Calu3 (cell line): ENCODE results near the gene VRTN. TPM values are rescaled to one million over a fixed set of nuclear protein-coding genes. Genes with fewer than 3 reads are reported as not detected.

ENCODE experiments used
- BruUV-seq: library from RNA; stranded (reverse); fragments of 400-500 nt; replicated peaks from 2 replicates; lab custom pipeline; 2021; lab: Mats Ljungman, UMichigan
- CTCF ChIA-PET: fragments of 300-600 bp; sonication (Branson Sonifier 250); formaldehyde crosslinking; loops from one replicate; lab custom pipeline; 2022; ENCODE audit warnings: antibody characterized with exemption; lab: Charles Lee
- DNase-seq: peaks from one replicate; pipeline ENCODE4 v3.0.0; 2022
- H3K27ac Mint-ChIP-seq: one replicate; pipeline ENCODE4 v1.8.0; 2022; ENCODE audit warnings: mixed read lengths; ENCODE audit not compliant: unreplicated experiment
- H3K27me3 Mint-ChIP-seq: one replicate; pipeline ENCODE4 v1.8.0; 2022; ENCODE audit warnings: mixed read lengths; ENCODE audit not compliant: unreplicated experiment
- H3K36me3 Mint-ChIP-seq: one replicate; pipeline ENCODE4 v1.8.0; 2022; ENCODE audit warnings: mild to moderate bottlenecking, moderate library complexity, mixed read lengths; ENCODE audit not compliant: insufficient read depth, unreplicated experiment
- H3K4me1 Mint-ChIP-seq: one replicate; pipeline ENCODE4 v1.8.0; 2022; ENCODE audit warnings: mild to moderate bottlenecking, low read depth, mixed read lengths; ENCODE audit not compliant: unreplicated experiment
- H3K4me3 Mint-ChIP-seq: one replicate; pipeline ENCODE4 v1.8.0; 2022; ENCODE audit warnings: mild to moderate bottlenecking, low read depth, moderate library complexity, mixed read lengths; ENCODE audit not compliant: unreplicated experiment
- H3K9me3 Mint-ChIP-seq: one replicate; pipeline ENCODE4 v1.8.0; 2022; ENCODE audit warnings: low read depth, mixed read lengths; ENCODE audit not compliant: unreplicated experiment
- CTCF ChIP-seq: fragments of 200-600 bp; IDR thresholded peaks from one replicate; pipeline ENCODE4 v1.8.0; 2022; ENCODE audit warnings: antibody characterized with exemption; ENCODE audit not compliant: unreplicated experiment
- intact Hi-C: fragments of 100-400 bp; cut with micrococcal nuclease; formaldehyde crosslinking; loops from one replicate; pipeline ENCODE4 v1.10.0; 2022; ENCODE audit not compliant: unreplicated experiment
- total RNA-seq: library from RNA; stranded (reverse); gene quantifications from 2 replicates; pipeline ENCODE4 v1.2.3, GENCODE V29; 2022

VRTN gene
- total RNA-seq, 1 experiment from 2014 or later = not detected

GRCh38 chr14:74391479-74391878 is 43.2 kb downstream of the VRTN start:
- TF ChIP-seq CTCF = no peak
- no peak overlapping the region for H3K4me3 Mint-ChIP-seq
- no peaks in the 10 kb centered on the region for H3K9me3 Mint-ChIP-seq
- H3K27me3 Mint-ChIP-seq = peaks cover 97% of the 10 kb centered on the region
- H3K36me3 Mint-ChIP-seq = no peaks in the 10 kb centered on the region
- DNase-seq = no peak
- intact Hi-C loops = no loop called here
- no peaks in the 10 kb centered on the region for H3K4me1 Mint-ChIP-seq
- CTCF ChIA-PET = interaction anchor here (1.2 kb wide), 1 partner anchor 9 kb away, joined by 4 read pairs; no protein-coding TSS in a partner anchor
- BruUV-seq = no TSS peak
- H3K27ac Mint-ChIP-seq = no peak overlapping the region

- no peak for DNase-seq
- H3K36me3 Mint-ChIP-seq = no peaks in the 10 kb centered on the region
- no peak overlapping the region for H3K4me3 Mint-ChIP-seq
- H3K9me3 Mint-ChIP-seq = no peaks in the 10 kb centered on the region
- CTCF ChIA-PET = interaction anchor here (0.8 kb wide), 1 partner anchor 360 kb away, joined by 7 read pairs; no protein-coding TSS in a partner anchor
- no peak for TF ChIP-seq CTCF
- H3K4me1 Mint-ChIP-seq = no peaks in the 10 kb centered on the region
- BruUV-seq = no TSS peak
- peaks cover 97% of the 10 kb centered on the region for H3K27me3 Mint-ChIP-seq
- intact Hi-C loops = no loop called here
- H3K27ac Mint-ChIP-seq = no peak overlapping the region
Observed at GRCh38 chr14:74392616-74393570, 44.6 kb downstream of the VRTN start.

- DNase-seq = no peak
- BruUV-seq = no TSS peak
- Mint-ChIP-seq H3K36me3 (no peaks in the 10 kb centered on the region), H3K27me3 (peaks cover 97% of the 10 kb centered on the region), H3K4me3 (no peak overlapping the region), H3K27ac (no peak overlapping the region), H3K4me1 (no peaks in the 10 kb centered on the region), H3K9me3 (no peaks in the 10 kb centered on the region)
- CTCF ChIA-PET = interaction anchor here (1.5 kb wide), 1 partner anchor 25 kb away, joined by 6 read pairs; no protein-coding TSS in a partner anchor
- no peak for TF ChIP-seq CTCF
- intact Hi-C loops = no loop called here
Observed at GRCh38 chr14:74394549-74394948, 46.3 kb downstream of the VRTN start.

- TF ChIP-seq CTCF = no peak
- BruUV-seq = no TSS peak
Observed at GRCh38 chr14:74395094-74395493, 46.8 kb downstream of the VRTN start.

More at GRCh38 chr14:74395094-74395493, 46.8 kb downstream of the VRTN start:
- H3K9me3 Mint-ChIP-seq = no peaks in the 10 kb centered on the region
- no peaks in the 10 kb centered on the region for H3K36me3 Mint-ChIP-seq
- CTCF ChIA-PET = interaction anchor here (1.5 kb wide), 1 partner anchor 25 kb away, joined by 6 read pairs; no protein-coding TSS in a partner anchor
- peaks cover 5% of the 10 kb centered on the region for H3K4me1 Mint-ChIP-seq
- DNase-seq = no peak
- intact Hi-C loops = no loop called here
- H3K27ac Mint-ChIP-seq = no peak overlapping the region
- no peak overlapping the region for H3K4me3 Mint-ChIP-seq
- peaks cover 97% of the 10 kb centered on the region for H3K27me3 Mint-ChIP-seq
